ENCODE measurements around the gene ZMYM3.

GRCh38 chrX:71210816-71211215 lies 43.1 kb downstream of the ZMYM3 start:
- TF ChIP-seq ELF4 (CRISPR knock-in tag; IDR thresholded peaks at IDR 0.05; ENCODE audit: low read depth), result no peak
- TF ChIP-seq, protein P1, sequence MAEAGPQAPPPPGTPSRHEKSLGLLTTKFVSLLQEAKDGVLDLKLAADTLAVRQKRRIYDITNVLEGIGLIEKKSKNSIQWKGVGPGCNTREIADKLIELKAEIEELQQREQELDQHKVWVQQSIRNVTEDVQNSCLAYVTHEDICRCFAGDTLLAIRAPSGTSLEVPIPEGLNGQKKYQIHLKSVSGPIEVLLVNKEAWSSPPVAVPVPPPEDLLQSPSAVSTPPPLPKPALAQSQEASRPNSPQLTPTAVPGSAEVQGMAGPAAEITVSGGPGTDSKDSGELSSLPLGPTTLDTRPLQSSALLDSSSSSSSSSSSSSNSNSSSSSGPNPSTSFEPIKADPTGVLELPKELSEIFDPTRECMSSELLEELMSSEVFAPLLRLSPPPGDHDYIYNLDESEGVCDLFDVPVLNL (CRISPR knock-in tag; IDR thresholded peaks at IDR 0.05; ENCODE audit: borderline replicate concordance, low read depth), result no peak
- no peak for TF ChIP-seq TP53 (CRISPR knock-in tag; IDR thresholded peaks at IDR 0.05)
- TF ChIP-seq CREB1 (CRISPR knock-in tag; IDR thresholded peaks at IDR 0.05), result no peak
- TF ChIP-seq CBFB (CRISPR knock-in tag; IDR thresholded peaks at IDR 0.05; ENCODE audit: low read depth), result no peak
- TF ChIP-seq CTCF (IDR thresholded peaks at IDR 0.05), result no peak
- TF ChIP-seq JUN (CRISPR knock-in tag; IDR thresholded peaks at IDR 0.05), result no peak
- TF ChIP-seq GABPB1 (CRISPR knock-in tag; IDR thresholded peaks at IDR 0.05), result no peak
- TF ChIP-seq HMGA2 (CRISPR knock-in tag; IDR thresholded peaks at IDR 0.05), result no peak
- no peak for TF ChIP-seq KAT7 (CRISPR knock-in tag; IDR thresholded peaks at IDR 0.05; ENCODE audit: borderline replicate concordance)
- no peak for TF ChIP-seq MAX (CRISPR knock-in tag; IDR thresholded peaks at IDR 0.05)
- no peak for TF ChIP-seq ZNF263 (CRISPR knock-in tag; IDR thresholded peaks at IDR 0.05; ENCODE audit: low read depth)
- TF ChIP-seq FOXP1 (CRISPR knock-in tag; IDR thresholded peaks at IDR 0.05; ENCODE audit: borderline replicate concordance), result no peak
